Mucosa of descending colon (tissue), 3 donors: ENCODE results near the gene EPHA2. TPM values are rescaled to one million over a fixed set of nuclear protein-coding genes. Genes with fewer than 3 reads are reported as not detected.
"Not testable (repeated sequence)": the region's sequence is repeated elsewhere in the genome, so short reads cannot be mapped to it uniquely, and the experiment has no call there.

Experiments
- ATAC-seq: fragments of 200-7000 bp; cut with Tn5 transposase; one replicate; pipeline ENCODE4 v1.9.1; 2020; ENCODE audit warnings: mild to moderate bottlenecking, moderate library complexity
- DNase-seq, 3 donors: peaks; one replicate each; pipeline ENCODE4 v3.0.0-alpha.2; 2020
- H3K36me3 ChIP-seq: fragments of 200-600 bp; one replicate; pipeline ENCODE4 v1.8.0; 2021; ENCODE audit warnings: low read depth, mild to moderate bottlenecking
- H3K4me1 ChIP-seq: fragments of 200-600 bp; one replicate; pipeline ENCODE4 v1.8.0; 2021; ENCODE audit warnings: low read depth, mild to moderate bottlenecking
- H3K4me3 ChIP-seq: fragments of 200-600 bp; one replicate; pipeline ENCODE4 v1.8.0; 2021; ENCODE audit warnings: mild to moderate bottlenecking
- H3K9me3 ChIP-seq: fragments of 200-600 bp; one replicate; pipeline ENCODE4 v1.8.0; 2021; ENCODE audit warnings: mild to moderate bottlenecking
- CTCF ChIP-seq: fragments of 200-600 bp; IDR thresholded peaks from one replicate; pipeline ENCODE4 v1.8.0; 2022; ENCODE audit warnings: antibody characterized with exemption, mild to moderate bottlenecking
- intact Hi-C, 2 donors: fragments of 100-400 bp; cut with DNase I in 1 of 2; cut with micrococcal nuclease in 1 of 2; formaldehyde crosslinking; loops; one replicate each; pipeline versions ENCODE4 v1.11.0 to v1.11.1; 2022; cut with DNase I, micrococcal nuclease
- total RNA-seq, 3 donors: library from RNA; stranded (reverse); fragmentation: NEBNext Ultra II Directional in 2 of 3; extraction: Animal tissue kit (Norgen Biotek cat#: 25700) in 2 of 3; gene quantifications; one replicate each; pipeline versions ENCODE4 v1.2.1 to v1.2.4, GENCODE V29; 2021 to 2023
- donor health status: DM: no; HTN: no; CAD: no; lungs with moderate emphysema.
- donor health status: DM: no; HTN: no; CAD: no.
- donor health status: DM: no; HTN: yes; CAD: no.

The EPHA2 gene
- total RNA-seq, 3 donors from 2014 or later: 36.8 to 43.5 (median 43.5) TPM

GRCh38 chr1:16172218-16172830 is 16.5 kb upstream of the EPHA2 start:
- Histone ChIP-seq H3K9me3 (no peaks in the 10 kb centered on the region), H3K36me3 (no peaks in the 10 kb centered on the region), H3K4me1 (peaks cover 56% of the 10 kb centered on the region), H3K4me3 (no peak overlapping the region)
- intact Hi-C loops: no loop called here
- no peak for ATAC-seq
- no peak for DNase-seq
- TF ChIP-seq CTCF: no peak

- H3K4me3 ChIP-seq: no peak overlapping the region
- no peaks in the 10 kb centered on the region for H3K9me3 ChIP-seq
- TF ChIP-seq CTCF: no peak
- H3K4me1 ChIP-seq: peaks cover 50% of the 10 kb centered on the region
- DNase-seq (no peak), ATAC-seq (peak; percentile 0)
- no peaks in the 10 kb centered on the region for H3K36me3 ChIP-seq
- intact Hi-C loops: no loop called here
These were observed 15.7 kb upstream of the EPHA2 start for GRCh38 chr1:16171314-16172151.

- no peak for TF ChIP-seq CTCF
- ATAC-seq: no peak
- no peak overlapping the region for H3K4me3 ChIP-seq
- H3K9me3 ChIP-seq: no peaks in the 10 kb centered on the region
- H3K36me3 ChIP-seq: no peaks in the 10 kb centered on the region
- H3K4me1 ChIP-seq: peaks cover 39% of the 10 kb centered on the region
- intact Hi-C loops: no loop called here
- DNase-seq: no peak
These were observed 14.4 kb upstream of the EPHA2 start for GRCh38 chr1:16170283-16170673.

- intact Hi-C loops: no loop called here
- ATAC-seq (peak; percentile 26), DNase-seq (peak in 1 of 3 donors; percentile 44)
- Histone ChIP-seq H3K9me3 (no peaks in the 10 kb centered on the region), H3K4me1 (peaks cover 27% of the 10 kb centered on the region), H3K36me3 (no peaks in the 10 kb centered on the region), H3K4me3 (no peak overlapping the region)
- no peak for TF ChIP-seq CTCF
These were observed 12.9 kb upstream of the EPHA2 start for GRCh38 chr1:16168622-16169360.

GRCh38 chr1:16168144-16168495 is 12.3 kb upstream of the EPHA2 start:
- H3K9me3 ChIP-seq, DNase-seq, intact Hi-C loops, ATAC-seq, H3K36me3 ChIP-seq, H3K4me3 ChIP-seq: not testable (repeated sequence)
- H3K4me1 ChIP-seq: peaks cover 21% of the 10 kb centered on the region
